OCI-M1 (cell line): ENCODE data around the gene LPP.
A peak's percentile ranks its signal among the peaks of the same experiment; 100 is the strongest.

ENCODE experiments used
- DNase-seq: peaks from one replicate; lab custom pipeline; 2025; lab: John Stamatoyannopoulos, UW

Gene LPP

DNA sequence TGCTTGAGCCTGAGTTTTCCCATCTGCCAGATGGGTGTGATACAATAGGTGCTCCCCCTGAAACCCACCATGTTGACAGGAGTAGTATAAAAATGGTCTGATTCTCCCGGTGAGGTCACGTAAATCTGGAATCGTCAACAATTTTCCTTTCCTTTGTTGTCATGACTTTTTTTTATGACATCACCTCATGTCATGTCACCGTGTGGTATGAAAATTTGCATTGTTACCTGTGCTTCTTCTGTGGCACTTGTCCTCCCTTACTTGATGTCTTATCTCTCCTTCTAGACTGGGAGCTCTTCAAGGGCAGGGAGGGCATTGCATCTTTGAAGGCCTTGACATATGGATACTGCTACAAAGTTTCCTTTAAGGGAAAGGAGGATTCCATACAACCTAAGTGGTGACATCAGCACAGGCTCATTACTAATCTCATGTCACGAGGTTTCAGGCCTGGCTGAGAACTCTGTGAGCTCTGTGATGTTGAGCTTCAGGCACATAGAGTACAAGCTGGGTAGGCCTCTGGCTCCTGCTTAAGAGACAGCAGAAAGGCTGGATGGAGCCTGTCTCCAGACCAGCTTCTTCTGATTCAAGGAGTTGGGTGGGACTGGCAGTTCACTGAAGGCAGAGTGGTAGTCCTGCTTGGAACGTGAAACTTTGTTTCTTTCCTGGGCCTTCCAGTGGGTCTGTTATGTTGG is 66.3 kb downstream of the LPP start:
- no peak for DNase-seq

DNA sequence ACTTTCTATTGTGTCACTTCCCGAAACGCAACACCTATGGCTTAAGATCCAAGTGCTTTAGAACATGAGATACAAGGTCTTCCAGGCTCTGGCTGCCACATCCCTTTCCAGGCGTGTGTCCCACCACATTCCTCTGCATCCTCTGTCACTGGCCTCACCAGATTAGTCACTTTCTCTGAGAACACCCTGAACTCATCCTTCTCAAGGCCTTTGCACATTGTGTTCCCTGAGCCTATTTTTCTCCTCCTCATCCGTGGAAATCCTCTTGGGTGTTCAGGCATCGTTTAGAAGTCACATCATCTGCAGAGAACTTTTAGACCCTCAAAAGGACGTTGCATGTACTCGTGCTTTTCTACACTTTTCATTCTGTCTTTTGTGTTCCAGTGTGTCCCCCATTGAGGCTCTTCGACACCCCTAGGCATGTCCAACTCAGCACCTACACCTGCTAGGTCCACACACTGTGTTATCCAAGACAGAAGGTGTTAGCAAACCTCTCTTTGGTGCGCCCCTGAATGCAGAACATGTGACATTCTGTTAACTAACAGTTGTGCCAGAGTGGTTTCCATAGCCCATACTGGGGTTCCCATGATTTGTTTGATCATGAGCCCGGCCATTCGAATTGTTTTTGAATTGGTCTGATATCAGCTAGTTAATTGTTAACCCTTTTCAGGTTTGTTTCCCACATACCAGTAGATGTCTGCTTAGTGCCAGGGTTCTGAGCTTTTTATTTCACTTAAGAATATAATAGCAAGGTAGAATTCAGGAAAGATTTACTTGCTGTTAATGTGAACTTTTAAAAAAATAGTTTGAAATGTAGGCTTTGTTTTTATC is 67.2 kb downstream of the LPP start:
- no peak for DNase-seq

DNA sequence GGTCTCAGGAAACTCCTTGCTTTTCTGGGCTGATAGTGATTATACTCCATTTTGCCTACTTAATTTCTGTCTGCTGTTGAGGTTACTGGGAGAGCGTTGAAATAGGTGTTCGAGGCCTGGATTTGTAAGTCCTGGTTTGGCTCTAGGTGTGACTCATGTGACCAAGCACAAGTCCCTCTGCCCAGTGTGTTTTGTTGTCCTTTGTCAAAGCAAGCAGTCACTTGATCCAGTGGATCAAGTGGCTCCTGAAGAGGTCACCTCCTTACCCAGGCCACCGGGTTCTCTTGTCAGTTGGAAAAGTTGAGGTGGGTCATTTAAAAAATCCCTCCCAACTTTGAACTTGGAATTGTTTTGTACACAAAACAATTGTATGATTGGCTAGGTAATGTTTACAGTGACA is 70.0 kb downstream of the LPP start:
- no peak for DNase-seq

DNA sequence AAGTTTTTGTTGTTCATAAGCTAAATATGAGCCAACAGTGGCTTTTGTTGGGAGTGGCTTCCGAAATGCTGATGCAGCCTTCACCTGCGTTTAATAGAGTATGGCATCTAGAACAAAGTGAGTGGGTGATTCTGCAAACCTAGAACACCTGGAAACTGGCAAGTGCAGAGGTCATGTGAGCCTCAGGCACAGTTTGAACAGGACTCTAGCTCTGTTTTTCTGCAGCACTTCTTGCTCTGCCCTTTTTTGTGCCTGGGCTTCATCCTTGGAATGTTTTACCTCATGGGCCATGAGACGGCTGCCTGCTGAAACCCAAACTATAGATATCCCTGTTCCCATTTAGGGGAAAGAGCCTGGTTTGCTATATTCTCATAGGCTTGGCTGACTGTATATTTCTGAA is 73.5 kb downstream of the LPP start:
- DNase-seq, result no peak

DNA sequence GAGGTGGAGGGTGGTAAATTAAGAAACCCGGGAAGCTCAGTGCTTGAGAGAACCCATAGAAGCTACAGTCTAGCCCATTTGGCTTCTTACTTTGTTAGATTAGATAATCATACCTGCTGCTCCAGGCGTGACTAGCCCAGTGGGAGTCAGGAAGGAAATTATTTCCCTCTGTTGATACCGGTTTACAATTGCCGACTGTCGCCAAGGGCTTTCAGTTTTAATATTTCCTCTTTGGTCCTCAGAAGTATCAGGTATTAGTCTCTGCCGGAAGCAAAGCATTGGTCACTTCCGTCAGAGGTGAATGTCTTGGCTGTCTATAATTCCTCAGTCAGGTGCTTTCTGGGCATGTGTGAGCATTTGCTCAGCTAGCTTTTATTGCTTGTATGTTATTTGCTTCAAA is 75.2 kb downstream of the LPP start:
- DNase-seq, result no peak

DNA sequence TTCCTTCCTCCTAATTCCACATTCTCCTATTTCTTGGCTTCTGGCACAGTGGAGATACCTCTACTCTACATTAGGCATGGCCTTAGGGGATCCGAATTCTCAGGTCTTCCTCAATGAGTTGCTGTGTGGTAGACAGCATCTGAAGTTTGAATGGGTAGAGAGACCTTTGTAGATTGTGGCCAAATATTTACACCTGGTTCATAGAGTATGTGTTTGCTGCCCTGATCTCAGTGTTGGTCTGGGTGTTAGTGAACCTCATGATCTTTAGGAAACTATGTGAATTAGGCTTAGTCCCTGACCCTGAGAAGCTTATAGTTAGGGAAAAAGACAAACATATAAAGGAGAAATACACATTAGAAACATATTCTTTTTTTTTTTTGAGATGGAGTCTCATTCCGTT is 75.8 kb downstream of the LPP start:
- DNase-seq, result no peak

DNA sequence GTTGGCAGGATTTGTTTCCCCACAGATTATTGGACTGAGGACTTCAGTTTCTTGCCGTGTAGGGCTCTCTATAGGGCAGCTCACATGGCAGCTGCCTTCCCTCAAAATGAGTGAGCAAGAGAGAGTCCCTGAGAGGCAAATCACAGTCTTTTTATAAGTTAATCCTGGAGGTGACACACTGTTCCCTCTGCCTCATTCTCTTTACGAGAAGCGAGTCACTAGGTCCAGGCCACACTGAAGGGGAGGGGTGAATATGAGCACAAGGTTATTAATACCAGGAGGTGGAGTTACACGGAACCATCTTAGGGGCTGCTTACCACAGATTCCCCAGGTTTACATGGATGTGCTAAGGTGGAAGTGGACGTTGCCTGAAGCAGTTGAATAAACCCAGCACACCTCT is 77.0 kb downstream of the LPP start:
- no peak for DNase-seq

DNA sequence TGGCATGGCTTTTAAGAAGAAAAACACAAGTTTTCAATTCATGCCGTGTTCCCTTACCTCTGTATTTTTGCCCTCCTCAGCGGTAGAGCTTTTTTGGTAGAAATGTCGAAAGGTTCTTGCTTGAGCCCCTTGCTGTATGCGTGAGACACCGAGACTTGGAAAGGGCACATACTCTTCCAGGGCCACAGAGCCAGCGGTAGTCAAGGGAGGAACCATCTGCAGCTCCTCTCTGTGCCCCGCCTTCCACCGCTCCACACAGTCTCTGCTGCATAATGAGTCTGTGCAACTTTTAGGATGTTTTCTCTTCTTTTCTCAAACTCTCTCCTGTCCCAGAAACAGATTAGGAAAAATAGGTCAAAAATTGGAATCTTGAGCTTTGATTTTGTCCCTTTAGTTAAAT is 77.5 kb downstream of the LPP start:
- DNase-seq, result no peak

DNA sequence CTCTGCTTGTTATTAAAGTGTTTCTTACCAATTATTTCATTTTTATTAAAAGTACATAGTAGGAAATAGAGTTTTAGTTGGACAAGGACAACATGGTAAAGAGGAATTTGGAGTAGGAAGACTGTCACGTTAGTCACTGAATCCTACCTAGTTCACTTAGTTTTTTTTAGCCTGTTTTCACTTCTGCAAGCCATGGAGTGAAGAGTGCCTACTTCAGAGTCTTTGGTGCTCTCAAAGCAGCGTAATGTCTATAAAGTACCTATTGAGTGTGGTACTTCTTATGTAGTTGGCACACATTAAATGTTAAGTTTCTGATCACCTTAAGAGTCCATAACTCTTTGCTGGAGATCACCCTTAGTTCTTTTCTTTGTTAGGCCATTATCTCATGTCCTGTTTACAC is 78.7 kb downstream of the LPP start:
- no peak for DNase-seq

DNA sequence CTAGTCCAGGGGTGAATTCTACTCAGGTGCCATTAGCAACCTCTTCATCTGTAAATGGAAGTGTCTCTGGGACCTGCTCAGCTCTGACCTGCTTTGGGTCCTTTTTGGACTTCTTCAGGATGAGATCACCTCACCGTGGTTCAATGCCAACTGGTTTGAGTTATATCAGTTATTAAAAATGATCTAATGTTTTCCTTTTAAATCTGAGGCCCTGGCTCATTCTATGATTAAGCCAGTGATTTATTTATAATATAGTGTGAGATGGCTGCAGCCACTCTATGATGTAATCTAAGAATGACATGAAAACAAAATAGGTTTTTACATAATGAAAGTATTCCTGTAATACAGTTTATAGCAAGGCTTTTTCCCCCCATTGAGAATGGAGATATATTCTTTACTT is 79.4 kb downstream of the LPP start:
- no peak for DNase-seq

DNA sequence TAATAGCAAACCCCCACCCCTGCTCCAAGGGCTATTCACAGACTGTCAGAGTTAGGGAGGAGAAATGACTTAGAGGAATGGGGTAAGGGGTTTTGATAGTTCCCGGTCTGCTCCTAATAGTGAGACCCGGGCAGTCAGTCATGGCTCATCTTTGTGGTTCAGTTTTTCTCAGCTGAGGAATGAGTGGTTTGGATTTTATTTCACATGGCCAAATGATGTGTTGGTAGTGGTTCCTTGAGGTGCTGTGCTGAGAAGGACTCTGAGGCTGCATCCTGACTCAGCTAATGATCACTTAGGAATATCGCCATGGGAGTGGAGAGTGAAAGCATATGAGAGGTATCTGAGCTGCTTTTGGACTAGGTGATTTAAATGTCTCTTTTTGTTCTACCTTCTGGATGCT is 80.2 kb downstream of the LPP start:
- DNase-seq, result no peak

DNA sequence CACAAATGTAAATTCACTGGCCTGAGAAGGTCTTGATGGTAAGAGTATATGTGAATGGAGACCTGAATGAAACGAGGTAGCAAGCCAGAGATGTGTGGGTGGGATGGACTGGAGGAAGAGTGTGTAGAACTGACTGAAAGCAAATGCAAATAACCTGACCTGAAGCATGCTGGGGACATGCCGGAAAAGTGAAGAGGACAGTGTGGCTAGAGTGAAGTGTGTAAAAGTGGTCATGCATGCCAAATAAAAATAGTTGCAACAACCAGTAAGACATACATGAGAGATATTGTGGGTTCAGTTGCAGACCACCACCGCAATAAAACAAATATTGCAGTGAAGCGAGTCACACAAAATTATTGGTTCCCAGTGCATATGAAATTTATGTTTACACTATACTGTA is 82.3 kb downstream of the LPP start:
- DNase-seq, result no peak

DNA sequence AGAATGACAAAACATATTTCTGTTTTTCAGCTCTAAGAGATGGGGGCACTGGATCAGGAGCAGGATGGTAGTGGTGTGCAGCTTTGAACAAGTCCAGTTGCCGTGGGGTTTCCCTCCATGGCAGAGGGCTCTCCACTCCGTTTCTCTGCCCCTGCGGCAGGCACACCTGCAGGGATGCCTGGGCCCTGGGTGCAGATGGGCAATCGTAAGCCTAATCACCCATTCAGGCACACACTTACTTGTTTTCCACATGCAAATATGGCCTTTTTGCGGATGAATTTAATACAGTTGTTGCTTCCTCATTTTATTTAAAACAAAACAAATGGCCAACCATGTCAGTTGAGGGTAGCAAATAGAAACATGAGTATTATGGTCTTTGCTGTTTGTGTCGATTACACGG is 85.1 kb downstream of the LPP start:
- no peak for DNase-seq

DNA sequence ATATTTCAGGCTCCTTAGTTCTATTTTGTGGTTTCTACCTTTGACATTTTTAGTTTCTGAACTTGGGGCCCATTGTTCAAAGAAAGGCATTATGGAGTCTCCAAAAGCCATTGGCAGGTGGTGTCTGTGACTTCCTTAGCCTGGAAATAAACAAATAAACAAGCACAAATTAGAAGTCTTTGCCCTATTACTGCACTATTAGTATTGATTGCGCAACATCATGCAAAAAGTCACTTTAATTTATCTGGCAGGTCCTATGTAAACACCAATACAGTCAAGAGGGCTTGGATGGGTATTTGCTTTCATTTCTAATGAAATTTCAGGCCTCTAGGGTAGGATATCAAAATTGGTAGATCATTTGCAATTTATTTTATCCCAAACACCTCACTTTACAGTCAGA is 85.6 kb downstream of the LPP start:
- DNase-seq, result no peak

DNA sequence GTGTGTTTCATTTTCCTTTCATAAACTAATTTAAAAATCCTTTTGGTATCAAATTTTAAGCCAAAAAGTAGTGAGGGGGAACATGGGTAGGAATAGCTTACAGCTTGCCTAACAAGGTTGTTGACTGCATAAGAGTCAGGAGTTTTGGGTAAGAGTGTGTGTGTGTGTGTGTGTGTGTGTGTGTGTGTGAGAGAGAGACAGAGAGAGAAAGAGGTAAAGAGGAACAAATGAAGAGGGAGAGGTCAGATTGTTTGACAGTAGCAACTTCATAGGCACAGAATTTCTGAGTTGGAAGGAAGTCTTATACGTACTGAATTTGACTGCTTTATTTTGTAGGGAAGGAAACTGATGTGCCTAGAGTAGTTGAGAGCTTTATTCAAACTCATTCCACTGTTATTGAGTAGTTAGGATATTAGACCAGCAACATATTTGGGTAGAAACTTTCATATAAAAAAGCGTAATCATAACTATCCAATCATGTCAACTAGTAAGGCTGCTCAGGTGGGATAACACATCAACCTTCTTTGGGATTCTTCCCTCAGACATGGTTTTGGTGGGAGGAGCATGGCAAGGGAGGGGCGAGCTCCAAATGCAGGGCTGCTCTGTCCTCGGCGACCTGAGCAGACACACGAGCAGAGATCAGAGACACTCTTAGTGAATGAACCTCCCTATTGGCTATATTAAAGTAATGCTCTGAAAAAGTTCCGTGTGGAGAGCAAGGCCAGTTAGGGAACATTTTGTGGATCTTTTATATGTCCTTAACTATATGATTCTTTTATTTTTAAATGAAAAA is 86.4 kb downstream of the LPP start:
- no peak for DNase-seq

DNA sequence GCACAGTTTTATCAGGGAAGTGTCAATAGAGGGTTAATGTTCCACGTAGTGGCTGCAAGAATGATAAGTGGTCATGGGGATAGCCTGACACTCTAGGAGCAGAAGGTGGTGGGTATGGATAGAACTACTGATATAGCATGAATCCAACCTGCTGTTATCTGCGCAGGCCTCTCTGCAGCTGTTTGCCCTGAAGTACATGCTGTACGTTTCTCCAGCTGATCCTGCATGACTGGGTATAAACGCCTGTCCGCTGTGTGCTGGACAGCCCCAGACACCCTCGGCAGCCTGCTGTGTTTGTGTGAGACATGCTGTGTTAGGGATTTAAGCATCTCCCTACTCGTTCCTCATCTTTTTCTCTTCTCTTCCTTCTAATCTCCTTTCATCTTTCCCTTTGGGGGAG is 87.1 kb downstream of the LPP start:
- peak; percentile 6 for DNase-seq

DNA sequence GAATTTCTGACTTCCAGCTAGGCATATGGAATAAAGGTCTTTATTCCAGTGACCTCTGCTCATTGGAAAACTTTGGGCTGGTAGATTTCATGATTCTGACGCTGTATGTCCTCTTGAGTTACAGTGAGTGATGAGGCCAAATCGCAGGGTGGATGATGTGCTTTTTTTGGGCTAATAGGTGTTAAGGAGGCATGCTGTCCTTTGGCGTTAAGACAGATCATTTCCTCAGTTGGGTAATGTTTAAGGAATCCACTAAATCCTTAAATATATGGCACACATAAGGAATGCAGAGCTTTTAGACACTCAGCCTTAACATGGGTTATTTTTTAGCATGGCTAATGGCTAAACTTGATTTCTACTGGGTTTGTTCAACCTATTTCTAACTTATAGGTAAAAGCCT is 87.9 kb downstream of the LPP start:
- no peak for DNase-seq

DNA sequence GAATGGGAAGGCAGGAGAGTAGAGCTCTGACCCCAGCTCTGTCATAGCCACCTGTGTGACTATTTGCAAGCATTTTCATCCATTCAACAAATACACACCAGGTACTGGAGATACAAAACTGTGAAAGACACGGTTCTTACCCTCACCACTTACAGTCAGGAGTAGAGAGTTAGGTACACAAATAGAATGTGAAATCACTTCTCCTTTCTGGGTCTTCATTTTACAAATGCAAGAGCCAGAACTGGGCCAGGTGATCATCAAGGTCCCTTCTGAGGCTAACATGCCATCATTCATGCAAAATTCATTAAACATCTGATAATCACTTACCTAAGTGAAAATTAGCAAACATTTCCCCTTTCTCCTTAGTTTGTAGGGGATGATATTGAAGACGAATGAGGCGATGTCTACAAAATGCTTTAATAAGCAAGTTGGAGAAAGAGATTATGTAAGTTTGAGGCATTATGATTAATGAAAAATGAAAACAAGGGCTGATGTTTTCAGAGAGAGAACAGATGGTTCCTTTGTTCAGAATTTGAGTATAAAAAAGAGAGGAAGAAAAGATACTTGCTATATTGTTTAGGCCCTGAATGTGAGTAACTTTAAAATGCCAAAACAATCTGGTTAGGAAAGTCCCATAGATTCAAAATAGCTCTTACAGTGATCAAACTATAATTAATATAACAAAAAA is 88.6 kb downstream of the LPP start:
- DNase-seq, result no peak

DNA sequence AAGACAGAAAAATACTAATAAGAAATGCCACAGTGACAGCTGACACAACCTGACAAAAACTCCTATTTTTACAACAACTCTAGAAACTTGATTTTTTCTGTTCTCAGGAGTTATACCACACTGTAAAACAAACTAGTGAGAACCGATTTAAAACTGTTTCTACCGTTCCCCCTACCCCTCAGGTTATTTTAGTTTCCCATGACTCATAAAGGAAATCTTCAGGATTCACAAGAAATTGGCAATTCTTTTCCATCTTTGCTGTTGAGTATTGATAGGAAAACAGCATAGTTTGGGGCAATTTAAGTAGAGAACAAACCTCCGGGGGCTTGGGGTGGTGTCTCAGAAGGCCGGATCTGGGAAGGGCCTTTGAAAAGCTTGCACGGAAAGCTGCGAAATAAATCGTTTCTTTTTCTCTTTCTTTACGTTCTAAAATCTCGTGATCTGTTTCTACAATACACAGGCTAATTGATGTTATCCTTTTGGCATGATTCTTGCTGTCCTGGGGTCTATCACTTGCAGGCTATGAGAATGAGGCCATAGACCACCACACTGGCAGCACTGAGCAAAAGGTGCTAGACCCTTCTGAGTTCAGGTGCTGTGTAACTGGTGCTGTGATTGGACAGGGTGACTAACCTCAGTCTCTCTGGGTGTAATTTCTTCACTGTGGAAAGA is 89.3 kb downstream of the LPP start:
- no peak for DNase-seq

DNA sequence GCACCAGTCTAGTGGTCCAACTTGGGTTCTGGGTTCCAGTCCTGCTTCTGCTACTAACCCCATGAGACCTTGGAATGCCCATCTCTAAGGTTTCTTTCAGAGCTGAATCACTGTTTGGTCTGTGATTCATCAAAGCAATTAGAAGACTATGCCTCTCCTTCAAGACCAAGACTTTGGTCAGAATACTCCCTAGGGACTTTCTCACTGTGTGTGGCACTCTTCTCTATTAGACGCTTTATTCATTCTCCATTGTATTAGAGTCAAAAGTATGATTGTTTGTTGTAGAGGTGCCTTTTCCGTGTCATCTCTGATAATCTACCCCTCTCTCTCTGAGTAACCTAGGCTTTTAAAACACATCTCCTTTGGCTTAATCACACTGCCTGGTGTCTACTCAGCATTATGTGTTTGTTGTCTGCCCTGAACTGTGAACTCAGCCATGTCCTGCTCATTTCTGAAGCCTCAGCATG is 90.5 kb downstream of the LPP start:
- no peak for DNase-seq

DNA sequence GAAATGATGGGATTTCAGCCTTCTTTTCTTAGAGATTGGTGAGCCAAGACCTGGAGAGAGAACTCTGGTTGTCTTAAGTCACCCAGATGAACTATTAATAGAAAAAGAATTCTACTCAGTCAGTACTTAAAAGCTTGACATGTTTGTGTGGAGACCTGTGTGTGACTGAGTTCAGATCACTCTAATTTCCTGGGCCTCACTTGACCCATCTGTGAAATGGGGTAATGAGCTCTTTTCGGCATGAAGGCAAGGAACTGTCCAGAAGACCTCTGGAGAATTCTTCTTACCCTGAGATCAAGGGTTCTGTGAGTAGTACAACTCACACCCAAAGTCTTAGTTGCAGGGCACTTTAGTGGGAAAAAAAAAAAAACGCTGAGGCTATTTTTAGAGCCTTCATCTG is 92.9 kb downstream of the LPP start:
- DNase-seq, result no peak
